H1 (cell line): ENCODE measurements around the gene ITGA8. TPM values are rescaled to one million over a fixed set of nuclear protein-coding genes. Genes with fewer than 3 reads are reported as not detected.

ENCODE experiments used
- CTCF ChIA-PET: fragments of 300-600 bp; sonication (Branson Sonifier 250); formaldehyde crosslinking; loops from one replicate; lab custom pipeline; 2021; ENCODE audit not compliant: partially characterized antibody; lab: Charles Lee
- POLR2A ChIA-PET: fragments of 300-600 bp; sonication (Branson Sonifier 250); formaldehyde crosslinking; loops from one replicate; lab custom pipeline; 2021; ENCODE audit warnings: inconsistent platforms; ENCODE audit not compliant: partially characterized antibody; lab: Charles Lee
- DNase-seq, 2 experiments: peaks; one replicate each; pipeline versions ENCODE4 v3.0.0 to v3.0.0-alpha.2; 2010 to 2022; ENCODE audit warnings: low spot score in 2 of 2, low read depth in 1 of 2, mixed read lengths in 1 of 2
- FAIRE-seq: peaks from 2 replicates; lab custom pipeline; 2011; peaks lifted over from hg19 to GRCh38; lab: Jason Lieb, UNC
- H2AFZ ChIP-seq: 2 replicates; pipeline ENCODE4 v1.8.1; 2012; ENCODE audit warnings: low read length, inconsistent platforms
- H2AK5ac ChIP-seq: 2 replicates; pipeline ENCODE4 v1.6.1; 2013; ENCODE audit warnings: low read depth, low read length
- H2BK120ac ChIP-seq: replicated peaks from 2 replicates; pipeline ENCODE3; 2013; ENCODE audit warnings: low read depth, low read length, inconsistent platforms
- H2BK12ac ChIP-seq: 2 replicates; pipeline ENCODE4 v1.6.1; 2013; ENCODE audit warnings: low read depth, low read length
- H2BK15ac ChIP-seq: 2 replicates; pipeline ENCODE4 v1.6.1; 2013; ENCODE audit warnings: low read length
- H2BK20ac ChIP-seq: 2 replicates; pipeline ENCODE4 v1.6.1; 2013; ENCODE audit warnings: low read length
- H2BK5ac ChIP-seq: 2 replicates; pipeline ENCODE4 v1.6.1; 2013; ENCODE audit warnings: low read depth, low read length
- H3K14ac ChIP-seq: 2 replicates; pipeline ENCODE4 v1.6.1; 2013; ENCODE audit warnings: inconsistent platforms; ENCODE audit not compliant: insufficient read length
- H3K18ac ChIP-seq: 2 replicates; pipeline ENCODE4 v1.6.1; 2013; ENCODE audit warnings: low read length; ENCODE audit errors: extremely low read depth
- H3K23ac ChIP-seq: 2 replicates; pipeline ENCODE4 v1.6.1; 2013; ENCODE audit warnings: inconsistent platforms; ENCODE audit not compliant: insufficient read length
- H3K23me2 ChIP-seq: 2 replicates; pipeline ENCODE4 v1.6.1; 2013; ENCODE audit warnings: low read depth, low read length
- H3K27ac ChIP-seq: 2 replicates; pipeline ENCODE4 v1.6.1; 2011; ENCODE audit warnings: low read depth, low read length, inconsistent platforms
- H3K27me3 ChIP-seq, 4 experiments: replicated peaks in 1 of 4; 1 replicate in 1 of 4; 2 replicates in 3 of 4; pipeline versions ENCODE4 v1.6.1 to v1.8.1; 2011 to 2013; ENCODE audit warnings: low read length in 3 of 4, mild to moderate bottlenecking in 3 of 4, inconsistent platforms in 2 of 4, mixed read lengths in 2 of 4, moderate library complexity in 1 of 4; ENCODE audit not compliant: control insufficient read depth in 3 of 4, insufficient read depth in 3 of 4; ENCODE audit errors: extremely low read depth in 1 of 4
- H3K36me3 ChIP-seq, 4 experiments: 2 replicates each; pipeline versions ENCODE4 v1.6.1 to v1.8.1; 2011 to 2013; ENCODE audit warnings: mild to moderate bottlenecking in 4 of 4, low read length in 3 of 4, moderate library complexity in 2 of 4, control low read depth in 1 of 4, inconsistent platforms in 1 of 4; ENCODE audit not compliant: insufficient read depth in 4 of 4, control insufficient read depth in 2 of 4
- H3K4ac ChIP-seq: replicated peaks from 2 replicates; pipeline ENCODE3; 2013; ENCODE audit warnings: low read length, low read depth, mixed read lengths, inconsistent platforms; ENCODE audit not compliant: insufficient read length
- H3K4me1 ChIP-seq, 4 experiments: replicated peaks in 1 of 4; 1 replicate in 1 of 4; 2 replicates in 3 of 4; pipeline versions ENCODE4 v1.6.1 to v1.8.1; 2011 to 2013; ENCODE audit warnings: low read length in 3 of 4, inconsistent platforms in 2 of 4, mixed read lengths in 1 of 4; ENCODE audit not compliant: insufficient read depth in 4 of 4, control insufficient read depth in 3 of 4
- H3K4me2 ChIP-seq, 2 experiments: 2 replicates each; pipeline versions ENCODE4 v1.6.1 to v1.8.1; 2011 to 2013; ENCODE audit warnings: low read depth in 2 of 2, low read length in 2 of 2, control low read depth in 1 of 2, inconsistent platforms in 1 of 2, mild to moderate bottlenecking in 1 of 2; ENCODE audit not compliant: insufficient read depth in 1 of 2
- H3K4me3 ChIP-seq, 4 experiments: fragments of 200-600, 300-600 bp in 1 of 4; sonication (generic), shearing (Covaris generic), sonication (Bioruptor Twin) in 1 of 4; 2 replicates each; pipeline versions ENCODE4 v1.5.1 to v1.8.1; 2011 to 2016; ENCODE audit warnings: low read length in 4 of 4, low read depth in 3 of 4, control low read depth in 2 of 4, inconsistent platforms in 2 of 4, mild to moderate bottlenecking in 2 of 4, mixed read lengths in 1 of 4, moderate library complexity in 1 of 4; ENCODE audit not compliant: insufficient read depth in 2 of 4; ENCODE audit errors: extremely low read depth in 1 of 4
- H3K56ac ChIP-seq: replicated peaks from 2 replicates; pipeline ENCODE3; 2013; ENCODE audit warnings: low read depth, mild to moderate bottlenecking, mixed read lengths, low read length, inconsistent platforms; ENCODE audit not compliant: insufficient read length
- H3K79me1 ChIP-seq: 2 replicates; pipeline ENCODE4 v1.6.1; 2013; ENCODE audit warnings: low read depth, low read length, control low read depth
- H3K79me2 ChIP-seq, 2 experiments: 2 replicates each; pipeline versions ENCODE4 v1.6.1 to v1.8.1; 2012 to 2013; ENCODE audit warnings: low read length in 2 of 2, mild to moderate bottlenecking in 2 of 2, inconsistent platforms in 1 of 2; ENCODE audit not compliant: insufficient read depth in 2 of 2, control insufficient read depth in 1 of 2
- H3K9ac ChIP-seq, 4 experiments: replicated peaks in 1 of 4; 1 replicate in 1 of 4; 2 replicates in 3 of 4; pipeline versions ENCODE4 v1.6.1 to v1.8.1; 2011 to 2013; ENCODE audit warnings: low read depth in 3 of 4, low read length in 3 of 4, control low read depth in 2 of 4, mild to moderate bottlenecking in 2 of 4, moderate library complexity in 2 of 4, inconsistent platforms in 1 of 4; ENCODE audit errors: extremely low read depth in 1 of 4
- H3K9me3 ChIP-seq, 2 experiments: 2 replicates each; pipeline versions ENCODE4 v1.6.1 to v1.8.1; 2012 to 2013; ENCODE audit warnings: mild to moderate bottlenecking in 2 of 2, moderate library complexity in 2 of 2, control low read depth in 1 of 2, inconsistent platforms in 1 of 2, low read depth in 1 of 2, low read length in 1 of 2, mixed read lengths in 1 of 2; ENCODE audit not compliant: insufficient read depth in 2 of 2
- H4K20me1 ChIP-seq, 2 experiments: replicated peaks in 1 of 2; 2 replicates each; pipeline versions ENCODE3 to v1.8.1; 2011 to 2013; ENCODE audit warnings: inconsistent platforms in 2 of 2, low read length in 2 of 2, mild to moderate bottlenecking in 1 of 2; ENCODE audit not compliant: insufficient read depth in 2 of 2, control insufficient read depth in 1 of 2
- H4K5ac ChIP-seq: 2 replicates; pipeline ENCODE4 v1.6.1; 2013; ENCODE audit warnings: low read length, low read depth, mixed read lengths, inconsistent platforms; ENCODE audit not compliant: insufficient read length
- H4K8ac ChIP-seq: 2 replicates; pipeline ENCODE4 v1.8.0; 2013; ENCODE audit warnings: mild to moderate bottlenecking, moderate library complexity, low read length, inconsistent platforms; ENCODE audit not compliant: insufficient read depth; ENCODE audit errors: extremely low read depth
- H4K91ac ChIP-seq: replicated peaks from 2 replicates; pipeline ENCODE3; 2013; ENCODE audit warnings: low read length, mixed read lengths, inconsistent platforms; ENCODE audit not compliant: insufficient read length
- CTBP2 ChIP-seq: IDR thresholded peaks from 2 replicates; pipeline ENCODE4 v1.7.0; 2011; ENCODE audit warnings: borderline replicate concordance, mild to moderate bottlenecking, moderate library complexity, mixed read lengths, low read length; ENCODE audit not compliant: insufficient read depth, insufficient read length
- EP300 ChIP-seq, 2 experiments: IDR thresholded peaks; 1 replicate in 1 of 2; 2 replicates in 1 of 2; pipeline ENCODE4 v1.6.1; 2011 to 2012; ENCODE audit warnings: low read depth in 2 of 2, low read length in 2 of 2, mild to moderate bottlenecking in 2 of 2, borderline replicate concordance in 1 of 2, inconsistent platforms in 1 of 2, moderate library complexity in 1 of 2
- KDM4A ChIP-seq: IDR thresholded peaks from one replicate; pipeline ENCODE4 v1.7.1; 2012; ENCODE audit warnings: low read depth, mild to moderate bottlenecking, moderate library complexity, low read length, inconsistent platforms; ENCODE audit not compliant: severe bottlenecking
- NRF1 ChIP-seq: IDR thresholded peaks from 2 replicates; pipeline ENCODE4 v1.6.1; 2011; ENCODE audit warnings: mild to moderate bottlenecking, low read depth, low read length, improper control_type of control experiment
- POLR2A ChIP-seq, 2 experiments: IDR thresholded peaks; 1 replicate in 1 of 2; 2 replicates in 1 of 2; pipeline ENCODE4 v1.6.1; 2011; ENCODE audit warnings: low read depth in 2 of 2, low read length in 2 of 2, mild to moderate bottlenecking in 2 of 2; ENCODE audit errors: control extremely low read depth in 1 of 2
- RBBP5 ChIP-seq: IDR thresholded peaks from 2 replicates; pipeline ENCODE4 v1.7.1; 2012; ENCODE audit warnings: low read depth, mild to moderate bottlenecking, inconsistent platforms, low read length, moderate library complexity, borderline replicate concordance
- SP4 ChIP-seq: IDR thresholded peaks from 2 replicates; pipeline ENCODE4 v1.6.1; 2012; ENCODE audit warnings: low read length, inconsistent platforms
- TAF1 ChIP-seq: IDR thresholded peaks from 2 replicates; pipeline ENCODE4 v1.6.1; 2011; ENCODE audit warnings: mild to moderate bottlenecking, low read depth, low read length
- WGBS, 2 experiments: shearing (Covaris generic) in 1 of 2; methylation state at CpG; one replicate each; pipeline versions ENCODE4 v1.1.6 to v1.1.7; 2013 to 2015; ENCODE audit warnings: low lambda C conversion rate in 2 of 2, mixed read lengths in 2 of 2, inconsistent platforms in 1 of 2, low coverage in 1 of 2, missing lambda C conversion rate in 1 of 2; ENCODE audit not compliant: insufficient replicate concordance in 2 of 2, insufficient coverage in 1 of 2, insufficient read length in 1 of 2; ENCODE audit errors: extremely low coverage in 1 of 2, missing lambda C conversion rate in 1 of 2; 5-methylcytosine and 5-hydroxymethylcytosine counted together
- polyA plus RNA-seq, 7 experiments: library from polyadenylated mRNA; depleted of rRNA in 3 of 7; stranded (reverse) in 5 of 7; unstranded in 2 of 7; fragments of >200 nt in 5 of 7; fragments of 200-250 nt in 2 of 7; gene quantifications; 1 replicate in 5 of 7; 2 replicates in 1 of 7; 4 replicates in 1 of 7; pipeline versions ENCODE4 v1.2.1 to v1.2.3, GENCODE V29; 2011 to 2013; ENCODE audit warnings: missing spikeins in 2 of 7, mixed read lengths in 2 of 7
- total RNA-seq: library from RNA; stranded (reverse); fragmentation: NEBNext Ultra II Directional; extraction: Animal tissue kit (Norgen Biotek cat#: 25700); gene quantifications from 2 replicates; pipeline ENCODE4 v1.2.1, GENCODE V29; 2021
- TF ChIP-seq, protein P1 (sequence below): IDR thresholded peaks from 2 replicates; pipeline ENCODE4 v1.6.1; 2012; ENCODE audit warnings: low read length, inconsistent platforms
- TF ChIP-seq, protein P2 (sequence below), 3 experiments: IDR thresholded peaks; 1 replicate in 2 of 3; 2 replicates in 1 of 3; pipeline versions ENCODE4 v1.5.1 to v1.6.1; 2011; ENCODE audit warnings: low read length in 3 of 3, mild to moderate bottlenecking in 3 of 3, inconsistent platforms in 2 of 3, low read depth in 1 of 3, moderate library complexity in 1 of 3; ENCODE audit not compliant: insufficient read depth in 1 of 3; ENCODE audit errors: control extremely low read depth in 1 of 3

The ITGA8 gene
- total and polyA plus RNA-seq, 2 of the 8 experiments (the other 6 are each of a cell fraction or from before 2014, with no cell fraction given) = not detected

DNA sequence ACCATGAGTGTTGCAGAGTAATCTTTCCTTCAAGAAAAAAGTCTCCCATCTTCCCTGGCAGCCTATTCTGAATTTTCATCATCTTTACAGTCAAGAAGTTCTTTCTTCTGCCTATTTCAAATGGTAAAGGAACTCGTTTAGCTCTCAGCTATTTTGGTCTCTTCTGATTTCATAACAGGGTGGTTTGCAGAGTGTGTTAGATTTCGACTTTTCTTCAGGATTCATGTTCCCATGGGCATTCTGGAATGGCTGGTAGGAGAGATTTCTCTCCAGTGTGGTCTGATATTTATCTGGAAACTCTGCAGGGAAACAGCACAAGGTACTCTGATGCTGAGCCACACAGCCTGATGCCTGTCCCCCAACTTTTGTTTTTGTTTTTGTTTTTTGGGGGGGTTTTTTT, 237.6 kb downstream of the ITGA8 start:
- no peaks in the 10 kb centered on the region; the same call in 1 of the 2 replicates for H3K79me1 ChIP-seq
- no peaks in the 10 kb centered on the region for H3K79me2 ChIP-seq
- no peak for DNase-seq
- no peaks in the 10 kb centered on the region; the same call in 1 of the 2 replicates for H3K23me2 ChIP-seq
- H3K27me3 ChIP-seq = peaks cover 1 to 15% (median 11%) of the 10 kb centered on the region in 4 experiments; a peak in 5 of 7 replicates
- WGBS, 2 experiments = 75% methylated on average over 2 of the region's 2 CpGs; no CpG with 5 or more reads in 1 of the 2 experiments
- H2AFZ ChIP-seq = no peak overlapping the region
- no peak overlapping the region for H2BK12ac ChIP-seq
- H3K9ac ChIP-seq = no peak overlapping the region
- no peak overlapping the region for H2AK5ac ChIP-seq
- no peak overlapping the region for H2BK120ac ChIP-seq
- H3K18ac ChIP-seq = no peak overlapping the region
- no peaks in the 10 kb centered on the region for H4K20me1 ChIP-seq
- no peak overlapping the region for H3K56ac ChIP-seq
- no peaks in the 10 kb centered on the region for H3K9me3 ChIP-seq
- no peak overlapping the region for H3K14ac ChIP-seq
- no peak for FAIRE-seq
- CTCF ChIA-PET = no interaction called here
- no peak overlapping the region for H4K91ac ChIP-seq
- H3K4me1 ChIP-seq = peaks cover 2 to 9% (median 5%) of the 10 kb centered on the region in 4 experiments; a peak in 3 of 7 replicates
- H3K23ac ChIP-seq = no peak overlapping the region
- TF ChIP-seq TAF1 (no peak), EP300 (IDR thresholded peaks at IDR 0.05; ENCODE audit: borderline replicate concordance in 1 of 2, low read depth in 2 of 2, low read length in 2 of 2) (no peak), POLR2A (IDR thresholded peaks at IDR 0.05; ENCODE audit: control extremely low read depth in 1 of 2, low read depth in 2 of 2, low read length in 2 of 2) (no peak), SP4 (no peak), NRF1 (no peak), KDM4A (no peak), RBBP5 (no peak), CTBP2 (no peak)
- TF ChIP-seq, protein P1, sequence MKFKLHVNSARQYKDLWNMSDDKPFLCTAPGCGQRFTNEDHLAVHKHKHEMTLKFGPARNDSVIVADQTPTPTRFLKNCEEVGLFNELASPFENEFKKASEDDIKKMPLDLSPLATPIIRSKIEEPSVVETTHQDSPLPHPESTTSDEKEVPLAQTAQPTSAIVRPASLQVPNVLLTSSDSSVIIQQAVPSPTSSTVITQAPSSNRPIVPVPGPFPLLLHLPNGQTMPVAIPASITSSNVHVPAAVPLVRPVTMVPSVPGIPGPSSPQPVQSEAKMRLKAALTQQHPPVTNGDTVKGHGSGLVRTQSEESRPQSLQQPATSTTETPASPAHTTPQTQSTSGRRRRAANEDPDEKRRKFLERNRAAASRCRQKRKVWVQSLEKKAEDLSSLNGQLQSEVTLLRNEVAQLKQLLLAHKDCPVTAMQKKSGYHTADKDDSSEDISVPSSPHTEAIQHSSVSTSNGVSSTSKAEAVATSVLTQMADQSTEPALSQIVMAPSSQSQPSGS = no peak
- TF ChIP-seq, protein P2, sequence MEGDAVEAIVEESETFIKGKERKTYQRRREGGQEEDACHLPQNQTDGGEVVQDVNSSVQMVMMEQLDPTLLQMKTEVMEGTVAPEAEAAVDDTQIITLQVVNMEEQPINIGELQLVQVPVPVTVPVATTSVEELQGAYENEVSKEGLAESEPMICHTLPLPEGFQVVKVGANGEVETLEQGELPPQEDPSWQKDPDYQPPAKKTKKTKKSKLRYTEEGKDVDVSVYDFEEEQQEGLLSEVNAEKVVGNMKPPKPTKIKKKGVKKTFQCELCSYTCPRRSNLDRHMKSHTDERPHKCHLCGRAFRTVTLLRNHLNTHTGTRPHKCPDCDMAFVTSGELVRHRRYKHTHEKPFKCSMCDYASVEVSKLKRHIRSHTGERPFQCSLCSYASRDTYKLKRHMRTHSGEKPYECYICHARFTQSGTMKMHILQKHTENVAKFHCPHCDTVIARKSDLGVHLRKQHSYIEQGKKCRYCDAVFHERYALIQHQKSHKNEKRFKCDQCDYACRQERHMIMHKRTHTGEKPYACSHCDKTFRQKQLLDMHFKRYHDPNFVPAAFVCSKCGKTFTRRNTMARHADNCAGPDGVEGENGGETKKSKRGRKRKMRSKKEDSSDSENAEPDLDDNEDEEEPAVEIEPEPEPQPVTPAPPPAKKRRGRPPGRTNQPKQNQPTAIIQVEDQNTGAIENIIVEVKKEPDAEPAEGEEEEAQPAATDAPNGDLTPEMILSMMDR (IDR thresholded peaks at IDR 0.05; ENCODE audit: control extremely low read depth in 1 of 3, insufficient read depth in 1 of 3, low read depth in 1 of 3, low read length in 3 of 3) = no peak
- no peak overlapping the region for H3K27ac ChIP-seq
- no peaks in the 10 kb centered on the region for H3K36me3 ChIP-seq
- H3K4ac ChIP-seq = no peak overlapping the region
- H3K4me2 ChIP-seq = no peak overlapping the region
- H2BK20ac ChIP-seq = no peak overlapping the region
- POLR2A ChIA-PET = no interaction called here
- no peak overlapping the region for H4K8ac ChIP-seq
- H2BK5ac ChIP-seq = no peak overlapping the region
- no peak overlapping the region for H4K5ac ChIP-seq
- H2BK15ac ChIP-seq = no peak overlapping the region
- H3K4me3 ChIP-seq = no peak overlapping the region
